Kidney glomerular epithelial cell (primary cell): ENCODE results near the gene PTPRN2.

Experiments used
- DNase-seq: peaks from one replicate; lab custom pipeline; 2025; lab: John Stamatoyannopoulos, UW

PTPRN2 gene

DNA sequence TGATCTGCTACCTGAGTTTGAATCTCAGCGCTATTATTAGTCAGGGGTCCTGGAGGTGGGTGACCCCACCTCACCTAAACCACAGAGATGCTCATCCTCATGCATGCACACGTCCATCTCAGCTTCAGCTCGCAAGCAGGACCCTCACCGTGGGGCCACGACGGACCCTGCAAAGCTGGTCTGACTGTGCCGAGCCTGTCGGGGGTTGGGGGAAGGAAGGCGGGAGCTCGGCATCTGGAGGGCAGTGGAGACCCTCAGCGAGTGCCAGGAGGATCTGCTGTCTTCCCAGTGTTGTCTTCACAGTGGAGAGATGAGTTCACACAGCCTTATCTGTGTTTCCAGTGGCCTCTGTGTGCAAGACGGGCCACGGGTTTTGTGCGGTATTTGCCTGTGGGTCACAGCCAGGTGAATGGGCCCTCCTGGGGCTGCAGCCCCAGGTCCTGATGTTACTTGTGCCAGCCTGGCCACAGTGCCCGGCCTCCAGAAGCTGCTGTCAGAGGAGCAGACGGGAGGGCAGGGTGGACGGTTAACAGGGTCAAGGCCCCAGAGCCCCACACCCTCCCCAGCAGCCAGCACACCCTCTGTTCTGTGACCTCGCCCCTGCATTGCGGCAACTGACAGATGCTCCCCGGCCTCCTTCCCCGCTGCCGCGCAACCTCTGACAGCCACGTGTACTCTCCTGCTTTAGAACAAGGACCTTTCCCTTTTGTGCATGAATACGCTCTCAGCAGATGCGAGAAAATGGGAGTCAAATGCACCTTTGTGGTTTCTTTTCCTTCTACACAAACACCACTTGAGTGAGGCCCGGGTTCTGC lies 722.1 kb downstream of the PTPRN2 start:
- DNase-seq, result no peak

DNA sequence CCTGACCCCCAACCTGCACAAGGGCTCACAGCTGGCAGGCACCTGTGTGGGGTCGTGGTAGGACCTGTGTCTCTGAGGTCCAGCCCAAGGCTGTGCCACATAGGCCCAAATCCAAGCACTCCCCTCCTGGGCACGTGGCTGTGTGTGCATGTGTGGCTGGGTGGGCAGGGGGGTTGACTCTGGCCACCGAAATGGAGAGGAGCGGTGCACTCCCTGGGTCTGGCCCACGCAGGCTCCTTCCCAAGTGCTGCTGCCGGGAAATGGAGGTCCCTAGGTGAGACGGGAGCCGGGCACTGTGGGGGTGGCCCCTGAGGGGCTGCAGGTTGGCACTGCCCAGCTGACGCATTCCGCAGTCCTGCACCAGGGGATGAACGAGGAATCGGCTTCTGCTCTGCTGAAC lies 722.7 kb downstream of the PTPRN2 start:
- no peak for DNase-seq

- no peak for DNase-seq
Measured at GRCh38 chr7:157863906-157864810, 723.5 kb downstream of the PTPRN2 start.

- DNase-seq, result no peak
Measured at GRCh38 chr7:157863176-157863575, 724.4 kb downstream of the PTPRN2 start.

GRCh38 chr7:157862731-157863130 lies 724.9 kb downstream of the PTPRN2 start:
- DNase-seq, result no peak

DNA sequence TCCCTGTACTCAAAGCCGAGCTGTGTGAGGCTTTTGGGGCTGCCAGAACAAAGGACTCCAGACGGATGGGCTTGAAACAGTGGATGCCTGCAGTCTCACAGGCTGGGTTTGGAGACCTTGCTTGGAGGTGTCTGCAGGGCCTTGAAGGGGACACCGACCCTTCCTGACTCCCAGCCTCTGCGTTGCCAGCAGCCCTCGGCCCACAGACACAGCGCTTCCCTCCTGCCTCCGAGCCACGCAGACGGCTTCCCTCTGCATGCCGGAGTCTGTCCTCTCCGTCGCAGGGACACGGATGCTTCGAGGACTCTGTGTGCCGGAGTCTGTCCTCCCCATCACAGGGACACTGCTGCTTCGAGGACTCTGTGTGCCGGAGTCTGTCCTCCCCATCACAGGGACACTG lies 726.1 kb downstream of the PTPRN2 start:
- no peak for DNase-seq

DNA sequence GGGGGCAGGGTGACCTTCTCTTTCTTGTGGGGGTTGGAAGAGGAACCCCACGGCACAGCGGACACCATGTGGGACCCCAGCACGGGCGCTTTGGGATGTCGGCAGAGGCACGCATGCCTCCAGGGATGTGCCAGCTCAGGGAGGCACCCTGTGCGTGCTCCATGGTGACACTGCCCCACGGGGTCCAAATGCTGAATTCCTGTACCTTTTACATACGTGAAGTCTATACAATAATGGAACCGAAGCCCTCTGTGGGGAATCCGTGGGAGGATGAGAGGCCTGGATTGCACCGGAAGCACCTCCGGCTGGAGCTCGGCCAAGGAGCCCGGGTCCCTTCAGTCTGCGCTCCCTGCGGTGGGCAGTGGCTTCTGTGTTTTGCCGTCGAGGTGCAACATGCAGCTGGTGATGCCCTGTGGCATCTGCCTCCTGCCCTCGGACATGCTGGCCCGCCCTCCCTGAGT lies 726.6 kb downstream of the PTPRN2 start:
- no peak for DNase-seq

GRCh38 chr7:157860406-157860805 lies 727.2 kb downstream of the PTPRN2 start:
- no peak for DNase-seq

DNA sequence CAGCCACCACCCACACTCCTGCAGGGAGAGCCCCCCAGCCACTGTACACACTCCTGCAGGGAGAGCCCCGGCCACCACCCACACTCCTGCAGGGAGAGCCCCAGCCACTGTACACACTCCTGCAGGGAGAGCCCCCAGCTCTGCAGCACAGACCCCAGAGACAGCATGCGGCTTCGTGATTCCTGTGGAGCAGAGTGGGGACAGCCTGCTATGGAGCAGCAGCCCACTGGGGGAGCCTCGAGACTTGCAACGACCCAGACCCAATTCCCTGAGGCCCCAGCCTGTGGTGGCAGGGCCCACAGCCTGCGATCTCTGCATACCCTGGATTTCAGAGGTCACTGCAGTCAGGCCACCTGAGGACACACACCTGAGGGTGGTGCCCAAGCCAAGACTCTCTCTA lies 727.7 kb downstream of the PTPRN2 start:
- no peak for DNase-seq

- DNase-seq, result no peak
Measured at GRCh38 chr7:157857578-157858075, 730.0 kb downstream of the PTPRN2 start.

DNA sequence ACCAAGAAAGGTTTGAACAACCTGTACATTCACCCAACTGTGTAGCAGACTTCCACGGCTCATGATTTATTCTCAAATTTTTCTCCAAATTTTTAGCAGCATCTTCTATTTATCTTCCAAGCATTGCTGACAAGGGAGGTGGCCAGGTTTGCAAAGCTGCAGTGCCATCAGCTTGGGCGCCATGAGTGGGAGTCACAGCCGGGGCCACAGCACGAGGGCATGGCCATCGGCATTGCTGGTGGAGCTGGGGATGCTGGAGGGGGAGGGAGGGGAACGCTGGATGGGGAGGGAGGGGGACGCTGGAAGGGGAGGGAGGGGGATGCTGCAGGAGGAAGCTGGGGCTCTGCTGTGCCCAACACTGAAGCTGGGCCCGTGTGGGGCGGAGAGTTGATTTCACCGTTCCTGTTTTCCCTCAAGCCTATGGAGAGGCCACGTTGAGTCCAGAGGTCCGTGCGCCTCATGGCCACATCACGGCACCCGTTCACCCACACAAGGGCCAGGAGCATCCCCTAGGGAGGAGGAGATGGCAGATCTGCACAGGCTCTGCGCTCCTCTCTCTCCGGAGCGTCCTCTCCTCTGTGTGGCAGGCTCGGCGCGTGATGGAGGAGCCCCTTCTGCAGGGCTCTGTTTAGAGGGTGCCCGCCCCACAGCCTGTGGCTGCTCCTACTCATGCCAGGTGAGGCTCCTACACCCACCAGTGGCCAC lies 730.6 kb downstream of the PTPRN2 start:
- DNase-seq, result no peak

GRCh38 chr7:157855452-157856213 lies 732.0 kb downstream of the PTPRN2 start:
- no peak for DNase-seq

DNA sequence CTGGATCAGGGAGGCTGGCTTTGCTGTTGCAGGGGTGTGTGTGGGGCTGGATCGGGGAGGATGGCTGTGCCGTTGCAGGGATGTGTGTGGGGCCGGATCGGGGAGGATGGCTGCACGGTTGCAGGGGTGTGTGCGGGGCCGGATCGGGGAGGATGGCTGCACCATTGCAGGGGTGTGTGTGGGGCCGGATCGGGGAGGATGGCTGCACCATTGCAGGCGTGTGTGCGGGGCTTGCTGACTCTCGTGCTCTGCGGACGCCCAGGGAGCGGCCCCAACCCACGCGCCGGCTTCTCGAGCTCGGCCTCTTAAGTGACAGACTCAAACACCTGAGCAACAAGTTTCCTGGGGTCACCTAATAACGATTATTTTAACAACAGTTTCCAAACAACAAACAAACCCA lies 732.6 kb downstream of the PTPRN2 start:
- DNase-seq, result no peak

GRCh38 chr7:157854066-157854891 lies 733.3 kb downstream of the PTPRN2 start:
- DNase-seq, result no peak

DNA sequence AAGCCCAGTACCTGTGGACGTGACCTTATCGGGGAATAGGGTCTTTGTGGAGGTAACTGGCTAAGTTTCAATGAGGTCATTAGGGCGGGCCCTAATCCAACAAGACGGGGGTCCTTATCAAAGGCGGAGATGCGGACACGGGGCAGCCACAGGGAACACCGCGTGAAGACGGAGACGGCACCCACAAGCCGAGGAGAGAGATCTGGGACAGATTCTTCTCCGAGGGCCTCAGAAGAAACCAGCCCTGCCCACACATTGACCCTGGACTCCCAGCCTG lies 733.9 kb downstream of the PTPRN2 start:
- DNase-seq, result no peak

DNA sequence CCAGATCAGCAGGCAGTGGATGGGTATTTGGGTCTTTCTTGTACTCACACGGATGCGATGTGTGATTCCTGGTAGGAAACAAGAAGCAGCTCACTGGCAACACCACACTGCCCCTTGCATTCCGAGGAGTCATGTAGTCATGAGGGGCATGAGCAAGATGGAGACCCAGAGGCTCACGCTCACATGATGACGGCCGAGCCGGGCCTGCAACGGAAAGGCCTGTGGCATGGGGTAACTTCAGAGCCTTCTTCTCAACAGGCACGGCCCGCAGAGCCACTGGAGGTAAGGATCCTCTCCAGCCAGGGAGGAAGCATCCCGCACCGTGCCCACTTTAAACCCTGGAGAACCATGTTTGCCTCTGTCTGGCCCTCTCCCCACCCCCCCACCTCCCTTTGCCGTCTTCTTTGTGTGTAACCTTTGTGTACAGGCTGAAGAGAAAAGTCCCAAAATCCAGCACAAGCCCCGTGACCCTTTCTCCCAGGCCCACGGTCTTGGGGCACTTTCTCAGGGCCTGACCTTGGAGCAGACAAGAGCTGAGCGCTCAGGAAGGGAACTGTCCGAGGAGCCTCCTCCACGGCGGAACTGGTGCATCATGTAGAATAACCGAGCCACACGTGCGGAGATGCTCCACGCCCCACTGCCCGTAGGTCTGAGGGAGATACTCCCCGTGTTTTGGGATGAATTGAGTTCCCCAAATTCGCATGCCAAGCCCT lies 734.4 kb downstream of the PTPRN2 start:
- DNase-seq, result no peak

DNA sequence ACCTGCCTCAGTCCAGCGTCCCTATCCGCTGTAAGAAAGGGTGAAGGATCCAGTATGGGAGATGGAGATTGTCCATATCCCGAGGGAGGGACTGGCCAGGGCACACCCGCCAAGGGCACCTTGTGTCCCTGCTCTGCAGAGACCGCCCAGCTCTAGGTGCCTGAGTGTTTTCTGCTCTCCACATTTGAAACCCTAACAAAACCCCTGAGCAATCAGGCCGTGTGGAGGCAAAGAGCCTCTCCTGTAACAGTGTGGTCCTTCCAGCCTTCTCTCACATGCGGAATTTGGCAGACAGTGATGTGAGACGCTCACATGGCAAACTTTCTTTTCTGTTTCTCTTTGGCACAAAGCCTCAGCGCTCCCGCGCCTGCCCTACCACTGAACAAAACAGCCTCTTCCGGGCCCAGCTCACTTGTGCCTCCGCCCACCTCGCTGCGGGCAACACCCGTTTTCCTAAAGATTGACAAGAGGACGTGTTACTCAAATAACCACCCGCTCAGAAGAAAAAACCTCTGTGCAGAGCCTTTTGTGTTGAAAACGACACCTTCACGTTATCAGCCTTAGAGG lies 736.0 kb downstream of the PTPRN2 start:
- DNase-seq, result no peak

DNA sequence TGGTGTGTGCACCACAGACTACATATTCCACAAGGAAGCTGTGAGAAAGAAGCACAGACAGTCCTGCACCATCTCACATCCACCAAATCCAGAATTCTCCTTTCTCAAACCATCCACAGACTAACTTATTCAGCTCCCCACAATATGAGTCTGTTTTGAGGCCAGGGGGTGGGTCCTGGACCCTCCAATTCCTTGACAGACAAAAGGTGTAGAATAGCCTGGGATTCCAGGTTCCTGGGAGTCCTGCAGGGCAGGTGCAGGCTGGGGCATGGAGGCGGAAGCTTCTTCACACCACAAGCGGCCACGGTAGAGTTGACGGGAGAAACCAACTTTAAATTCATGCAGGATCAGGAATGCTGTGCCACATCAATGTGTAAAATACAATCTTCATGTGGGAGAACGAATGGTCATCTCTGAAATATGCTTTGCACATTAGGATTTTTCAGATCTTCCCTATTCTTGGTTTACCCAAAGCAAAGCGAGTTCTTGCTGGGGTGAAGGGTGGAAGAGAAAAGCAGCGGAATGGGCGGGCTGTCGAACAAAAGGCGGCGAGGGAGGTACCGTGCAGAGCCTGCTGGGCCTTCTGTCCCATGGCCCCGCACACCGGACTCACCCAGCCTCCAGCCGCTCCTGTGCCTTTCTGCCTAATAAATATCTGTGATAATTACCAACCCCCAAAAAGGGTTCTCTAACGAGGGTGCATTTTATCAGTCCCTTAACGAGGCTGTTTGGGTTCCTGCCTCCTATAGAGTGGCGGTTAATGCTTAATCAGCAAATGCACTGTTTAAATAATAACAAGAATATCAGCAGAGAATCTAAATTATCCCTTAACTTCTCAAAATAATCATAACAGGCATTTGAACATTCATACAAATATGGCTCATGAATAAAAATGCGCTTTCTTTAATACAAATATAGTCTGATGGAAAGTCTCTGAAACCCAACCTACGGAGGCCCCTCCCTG lies 736.9 kb downstream of the PTPRN2 start:
- DNase-seq, result no peak

GRCh38 chr7:157849726-157850125 lies 737.9 kb downstream of the PTPRN2 start:
- no peak for DNase-seq
